COLO668 (cell line): Measurements from ENCODE around the gene STEAP1.

Experiments
- DNase-seq: peaks from one replicate; lab custom pipeline; 2025; ENCODE audit not compliant: unreplicated experiment; lab: John Stamatoyannopoulos, UW

Gene STEAP1

GRCh38 chr7:90211391-90212148 is 57.3 kb downstream of the STEAP1 start, which contains the start of gene STEAP2:
TSS of gene STEAP2 (plus strand) at chr7:90211740. CDS start at chr7:90225083, 13,343 bp downstream.
- DNase-seq, result peak; percentile 74

DNA sequence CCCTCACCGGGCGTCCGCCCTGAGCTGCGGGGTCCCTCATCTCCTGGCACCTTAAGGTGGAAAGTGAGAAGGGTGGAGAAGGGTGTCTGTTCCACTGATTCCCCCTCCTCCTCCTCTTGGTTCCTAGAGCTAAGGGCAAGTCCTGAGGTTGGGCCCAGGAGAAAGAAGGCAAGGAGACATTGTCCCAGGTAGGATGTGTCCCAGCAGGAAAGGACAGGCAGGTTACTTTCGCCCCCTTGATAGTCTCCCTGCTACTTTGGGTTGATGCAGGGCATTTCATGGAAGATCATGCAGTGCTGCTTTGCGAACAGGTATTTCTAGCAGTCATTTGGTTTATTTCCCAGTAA is 57.9 kb downstream of the STEAP1 start:
- no peak for DNase-seq

GRCh38 chr7:90213521-90213920 is 59.3 kb downstream of the STEAP1 start:
- no peak for DNase-seq
